ENCODE results near the gene DUSP28. TPM values are rescaled to one million over a fixed set of nuclear protein-coding genes. Genes with fewer than 3 reads are reported as not detected.

DUSP28 gene
- total and polyA plus RNA-seq, 2 donors (not counting 1 experiment from before 2014, with no cell fraction given) = 19.0 to 19.1 TPM

GRCh38 chr2:240569523-240569997, 9.4 kb downstream of the DUSP28 start:
- peak overlapping the region; percentile 69 for H2AFZ ChIP-seq (ENCODE audit: insufficient read depth, low read depth, low read length, poor library complexity, severe bottlenecking)
- peak overlapping the region; percentile 82 for H3K4me3 Mint-ChIP-seq
- peaks cover 58% of the 10 kb centered on the region for H3K4me1 Mint-ChIP-seq
- H3K4me2 ChIP-seq (replicated peaks; ENCODE audit: low read depth, low read length, poor library complexity, severe bottlenecking) = peak overlapping the region; percentile 98
- peak overlapping the region; percentile 77 for H3K27ac Mint-ChIP-seq
- DNase-seq (no peak), ATAC-seq (ENCODE audit: low read depth) (no peak)
- H3K27me3 ChIP-seq (replicated peaks in 1 of 4; ENCODE audit: control extremely low read depth in 1 of 4, control insufficient read depth in 3 of 4, insufficient read depth in 4 of 4, low read length in 3 of 4) = no peaks in the 10 kb centered on the region
- intact Hi-C loops (cut with micrococcal nuclease) = loop anchor here (10.0 kb wide), 1 partner anchor 535 kb away; the partner anchor contains the start of gene MTERF4
- H3K9me3 Mint-ChIP-seq (ENCODE audit: insufficient read depth) = no peaks in the 10 kb centered on the region
- ChIA-PET POLR2A (interaction anchor here (0.6 to 2.3 kb wide), 5 partner anchors 9 to 133 kb away, joined by 3 to 21 read pairs (median 4); partner anchors contain the start of gene CAPN10), CTCF (interaction anchor here (0.6 to 1.4 kb wide), 2 partner anchors 17 to 272 kb away, joined by 4 to 18 read pairs; partner anchors contain the start of gene CAPN10)
- peaks cover 53 to 55% of the 10 kb centered on the region in 2 donors for H3K4me1 ChIP-seq (ENCODE audit: control insufficient read depth in 2 of 2, insufficient read depth in 2 of 2, low read length in 2 of 2)
- no peaks in the 10 kb centered on the region for H3K27me3 Mint-ChIP-seq
- no peaks in the 10 kb centered on the region for H3K9me3 ChIP-seq (ENCODE audit: control extremely low read depth in 1 of 3, control insufficient read depth in 2 of 3, insufficient read depth in 1 of 3, low read length in 2 of 3)
- peak overlapping the region in 1 of 2 donors; percentile 65 for H3K27ac ChIP-seq (ENCODE audit: low read length in 2 of 2)
- 100% methylated on average over 4 of the region's 9 CpGs for WGBS (ENCODE audit: insufficient coverage)
- H3K36me3 ChIP-seq (replicated peaks in 1 of 2; ENCODE audit: control extremely low read depth in 1 of 2, control insufficient read depth in 1 of 2, extremely low read depth in 1 of 2, insufficient read depth in 2 of 2, low read length in 1 of 2) = peaks cover 0 to 20% of the 10 kb centered on the region in 2 experiments
- peaks cover 64% of the 10 kb centered on the region for H4K20me1 ChIP-seq (ENCODE audit: control insufficient read depth, insufficient read depth, low read length, poor library complexity, severe bottlenecking)
- peaks cover 64% of the 10 kb centered on the region for H3K79me2 ChIP-seq (ENCODE audit: control insufficient read depth, insufficient read depth, low read length)
- peak overlapping the region; percentile 46 to 69 (median 60) for H3K4me3 ChIP-seq (ENCODE audit: control extremely low read depth in 1 of 5, extremely low read depth in 1 of 5, insufficient read depth in 1 of 5, low read depth in 2 of 5, low read length in 4 of 5)
- TF ChIP-seq EZH2 (IDR thresholded peaks at IDR 0.05; ENCODE audit: borderline replicate concordance, insufficient read depth, low read depth, low read length, poor library complexity, severe bottlenecking) (no peak), CTCF (IDR thresholded peaks at IDR 0.05) (no peak)
- peak overlapping the region; percentile 81 for H3K9ac ChIP-seq (ENCODE audit: low read length)

- H3K4me1 Mint-ChIP-seq = peaks cover 53% of the 10 kb centered on the region
- H3K27ac Mint-ChIP-seq = no peak overlapping the region
- H3K4me1 ChIP-seq (ENCODE audit: control insufficient read depth in 2 of 2, insufficient read depth in 2 of 2, low read length in 2 of 2) = peaks cover 48 to 50% of the 10 kb centered on the region in 2 donors
- H3K4me2 ChIP-seq (replicated peaks; ENCODE audit: low read depth, low read length, poor library complexity, severe bottlenecking) = peak overlapping the region; percentile 98
- 95% methylated on average over 15 of the region's 15 CpGs for WGBS (ENCODE audit: insufficient coverage)
- no peak overlapping the region for H3K27ac ChIP-seq (ENCODE audit: low read length in 2 of 2)
- H3K9ac ChIP-seq (ENCODE audit: low read length) = peak overlapping the region; percentile 81
- H3K27me3 ChIP-seq (replicated peaks in 1 of 4; ENCODE audit: control extremely low read depth in 1 of 4, control insufficient read depth in 3 of 4, insufficient read depth in 4 of 4, low read length in 3 of 4) = no peaks in the 10 kb centered on the region
- H3K9me3 ChIP-seq (ENCODE audit: control extremely low read depth in 1 of 3, control insufficient read depth in 2 of 3, insufficient read depth in 1 of 3, low read length in 2 of 3) = no peaks in the 10 kb centered on the region
- H3K9me3 Mint-ChIP-seq (ENCODE audit: insufficient read depth) = no peaks in the 10 kb centered on the region
- H3K36me3 ChIP-seq (replicated peaks in 1 of 2; ENCODE audit: control extremely low read depth in 1 of 2, control insufficient read depth in 1 of 2, extremely low read depth in 1 of 2, insufficient read depth in 2 of 2, low read length in 1 of 2) = peaks cover 0 to 25% of the 10 kb centered on the region in 2 experiments
- no peak for TF ChIP-seq CTCF (IDR thresholded peaks at IDR 0.05)
- no peak for TF ChIP-seq EZH2 (IDR thresholded peaks at IDR 0.05; ENCODE audit: borderline replicate concordance, insufficient read depth, low read depth, low read length, poor library complexity, severe bottlenecking)
- intact Hi-C loops (cut with micrococcal nuclease) = loop anchor here (10.0 kb wide), 1 partner anchor 535 kb away; the partner anchor contains the start of gene MTERF4
- peak overlapping the region in 3 of 5 experiments; percentile 47 to 65 (median 60) for H3K4me3 ChIP-seq (ENCODE audit: control extremely low read depth in 1 of 5, extremely low read depth in 1 of 5, insufficient read depth in 1 of 5, low read depth in 2 of 5, low read length in 4 of 5)
- peak overlapping the region; percentile 59 for H3K4me3 Mint-ChIP-seq
- ATAC-seq (ENCODE audit: low read depth) (no peak), DNase-seq (no peak)
- ChIA-PET POLR2A (interaction anchor here (2.3 kb wide), 1 partner anchor 16 kb away, joined by 21 read pairs; the partner anchor contains the start of gene CAPN10), CTCF (no interaction called here)
- no peak overlapping the region for H2AFZ ChIP-seq (ENCODE audit: insufficient read depth, low read depth, low read length, poor library complexity, severe bottlenecking)
- peaks cover 69% of the 10 kb centered on the region for H4K20me1 ChIP-seq (ENCODE audit: control insufficient read depth, insufficient read depth, low read length, poor library complexity, severe bottlenecking)
- H3K79me2 ChIP-seq (ENCODE audit: control insufficient read depth, insufficient read depth, low read length) = peaks cover 64% of the 10 kb centered on the region
- H3K27me3 Mint-ChIP-seq = no peaks in the 10 kb centered on the region
Measured at GRCh38 chr2:240569998-240570530, 9.9 kb downstream of the DUSP28 start.

Data from B cell (primary cell).